Activated CD8-positive, alpha-beta memory T cell treated with anti-CD3 and anti-CD28 coated beads for 48 hours (primary cell): Measurements from ENCODE around the gene LCP1.

Experiments used
- DNase-seq, 3 experiments: peaks; one replicate each; pipeline ENCODE4 v3.0.0-alpha.2; 2020; ENCODE audit warnings: low read depth in 2 of 3, low spot score in 2 of 3

The LCP1 gene

GRCh38 chr13:46160471-46161066, 21.4 kb downstream of the LCP1 start:
- DNase-seq: no peak

GRCh38 chr13:46160065-46160464, 21.9 kb downstream of the LCP1 start:
- no peak for DNase-seq

- no peak for DNase-seq
Measured at GRCh38 chr13:46158983-46159382, 23.0 kb downstream of the LCP1 start.

GRCh38 chr13:46158222-46158621, 23.8 kb downstream of the LCP1 start:
- DNase-seq: no peak

- DNase-seq: no peak
Measured at GRCh38 chr13:46154136-46154801, 27.7 kb downstream of the LCP1 start.

GRCh38 chr13:46152627-46153328, 29.2 kb downstream of the LCP1 start:
- no peak for DNase-seq

- no peak for DNase-seq
Measured at GRCh38 chr13:46150134-46150693, 31.8 kb downstream of the LCP1 start.

- no peak for DNase-seq
Measured at GRCh38 chr13:46149272-46150133, 32.5 kb downstream of the LCP1 start.

GRCh38 chr13:46146898-46147297, 35.1 kb downstream of the LCP1 start:
- no peak for DNase-seq

- no peak for DNase-seq
Measured at GRCh38 chr13:46145950-46146349, 36.0 kb downstream of the LCP1 start.

GRCh38 chr13:46145135-46145534, 36.8 kb downstream of the LCP1 start:
- no peak for DNase-seq

GRCh38 chr13:46143184-46143701, 38.7 kb downstream of the LCP1 start:
- no peak for DNase-seq

GRCh38 chr13:46142776-46143175, 39.2 kb downstream of the LCP1 start:
- DNase-seq: no peak

GRCh38 chr13:46140044-46140443, 41.9 kb downstream of the LCP1 start:
- DNase-seq: no peak

- no peak for DNase-seq
Measured at GRCh38 chr13:46137627-46138317, 44.2 kb downstream of the LCP1 start.

GRCh38 chr13:46136688-46137087, 45.3 kb downstream of the LCP1 start:
- no peak for DNase-seq

- no peak for DNase-seq
Measured at GRCh38 chr13:46134961-46135522, 46.9 kb downstream of the LCP1 start.

- DNase-seq: no peak
Measured at GRCh38 chr13:46134494-46134893, 47.5 kb downstream of the LCP1 start.

GRCh38 chr13:46132109-46132508, 49.9 kb downstream of the LCP1 start:
- no peak for DNase-seq

GRCh38 chr13:46131705-46132104, 50.3 kb downstream of the LCP1 start:
- no peak for DNase-seq
